Embryonic facial prominence (tissue), 1 donor: ENCODE data around the gene ADAMTS17.
A peak's percentile ranks its signal among the peaks of the same experiment; 100 is the strongest.
"Not testable (repeated sequence)": the region's sequence is repeated elsewhere in the genome, so short reads cannot be mapped to it uniquely, and the experiment has no call there.

Experiments used
- DNase-seq: peaks from one replicate; pipeline ENCODE4 v3.0.0-alpha.2; 2016; ENCODE audit errors: extremely low spot score

The ADAMTS17 gene

DNA sequence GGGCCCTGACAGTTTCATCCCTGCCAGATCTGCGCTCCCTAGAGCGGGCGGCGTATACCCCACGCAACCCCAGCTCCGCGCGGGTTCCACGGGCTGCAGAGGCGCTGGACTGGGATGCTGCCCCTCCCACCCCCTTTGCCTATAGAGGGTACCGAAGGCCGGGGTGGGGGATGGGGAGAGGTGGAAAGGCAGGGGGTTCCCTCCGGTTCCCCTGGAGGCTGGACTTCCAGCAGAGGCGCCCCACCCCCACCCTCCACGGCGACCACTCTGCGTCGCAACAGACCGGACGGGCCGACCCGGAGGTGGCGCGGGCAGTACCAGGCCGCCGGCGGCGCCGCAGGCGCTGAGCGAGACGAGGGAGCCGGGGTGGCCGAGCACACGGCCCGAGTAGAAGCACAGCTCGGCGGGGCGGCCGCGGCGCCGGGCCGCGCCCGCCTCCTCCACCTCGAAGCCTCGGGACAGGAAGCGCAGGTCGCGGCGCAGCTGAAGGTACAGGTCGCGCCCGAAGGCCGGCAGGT, 995 bp downstream of the ADAMTS17 start:
- DNase-seq: no peak

- no peak for DNase-seq
These were observed 1.8 kb downstream of the ADAMTS17 start for GRCh38 chr15:100339999-100340398.

- DNase-seq: not testable (repeated sequence)
These were observed 2.3 kb downstream of the ADAMTS17 start for GRCh38 chr15:100339451-100339850.

DNA sequence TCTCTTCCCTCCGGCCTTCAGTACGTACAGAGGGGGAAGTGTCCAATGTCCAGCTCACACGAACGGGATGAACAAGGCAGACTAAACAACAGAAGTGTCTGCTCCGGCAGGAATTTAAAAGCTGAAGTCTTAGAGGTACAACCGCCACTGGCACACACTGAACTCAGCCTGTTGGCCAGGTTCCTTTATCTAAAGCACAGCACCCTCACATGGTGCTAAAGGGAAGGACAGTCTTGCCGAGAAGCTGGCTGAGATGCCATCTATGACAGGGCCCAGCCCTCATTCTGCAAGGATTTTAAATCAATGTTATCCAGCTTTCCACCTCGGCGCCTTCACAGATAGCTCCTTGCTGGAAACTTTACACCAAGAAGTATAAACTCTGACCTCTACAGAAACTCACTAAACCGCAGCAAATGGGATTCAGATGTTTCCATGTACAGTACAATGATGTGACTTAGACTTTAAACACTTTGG, 2.8 kb downstream of the ADAMTS17 start:
- peak; percentile 85 for DNase-seq

DNA sequence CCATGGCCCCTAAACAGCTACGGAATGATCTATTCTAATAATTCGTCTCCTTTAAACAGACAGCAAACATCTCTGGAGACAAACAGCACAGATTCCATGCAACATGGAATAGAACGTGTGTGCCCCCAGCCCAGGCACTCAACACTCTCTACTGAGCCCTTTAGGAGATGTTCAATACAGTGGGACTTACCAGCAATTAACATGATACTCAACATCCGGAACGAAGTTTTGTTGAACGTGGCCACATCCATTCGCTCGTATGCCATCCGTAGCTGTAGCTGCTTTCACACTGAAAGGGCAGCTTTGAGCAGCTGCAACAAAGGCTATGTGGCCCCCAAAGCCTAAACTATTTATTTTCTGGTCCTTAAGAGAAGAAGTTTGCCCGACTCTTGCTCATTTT, 3.5 kb downstream of the ADAMTS17 start:
- no peak for DNase-seq

GRCh38 chr15:100337096-100338044, 4.4 kb downstream of the ADAMTS17 start:
- no peak for DNase-seq

DNA sequence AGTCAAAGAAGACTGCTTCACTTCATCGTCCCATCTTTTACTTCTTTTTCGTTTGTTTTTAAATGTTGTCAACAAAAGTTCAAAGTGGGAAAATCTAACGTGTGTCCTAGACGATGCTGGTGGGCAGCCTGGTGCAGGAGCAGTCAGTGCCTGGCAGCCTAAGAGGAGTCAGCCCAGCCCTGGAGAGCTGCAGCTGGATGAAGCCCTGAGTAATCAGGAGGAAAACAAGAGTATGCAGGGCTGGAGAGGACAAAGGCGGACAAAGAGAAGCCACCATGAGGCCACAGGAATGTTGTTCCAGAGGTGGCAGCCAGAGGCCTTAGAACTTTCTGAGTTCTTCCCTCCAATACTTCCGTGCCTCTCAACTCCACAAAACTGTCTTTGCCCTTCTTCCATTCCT, 5.7 kb downstream of the ADAMTS17 start:
- DNase-seq: no peak

DNA sequence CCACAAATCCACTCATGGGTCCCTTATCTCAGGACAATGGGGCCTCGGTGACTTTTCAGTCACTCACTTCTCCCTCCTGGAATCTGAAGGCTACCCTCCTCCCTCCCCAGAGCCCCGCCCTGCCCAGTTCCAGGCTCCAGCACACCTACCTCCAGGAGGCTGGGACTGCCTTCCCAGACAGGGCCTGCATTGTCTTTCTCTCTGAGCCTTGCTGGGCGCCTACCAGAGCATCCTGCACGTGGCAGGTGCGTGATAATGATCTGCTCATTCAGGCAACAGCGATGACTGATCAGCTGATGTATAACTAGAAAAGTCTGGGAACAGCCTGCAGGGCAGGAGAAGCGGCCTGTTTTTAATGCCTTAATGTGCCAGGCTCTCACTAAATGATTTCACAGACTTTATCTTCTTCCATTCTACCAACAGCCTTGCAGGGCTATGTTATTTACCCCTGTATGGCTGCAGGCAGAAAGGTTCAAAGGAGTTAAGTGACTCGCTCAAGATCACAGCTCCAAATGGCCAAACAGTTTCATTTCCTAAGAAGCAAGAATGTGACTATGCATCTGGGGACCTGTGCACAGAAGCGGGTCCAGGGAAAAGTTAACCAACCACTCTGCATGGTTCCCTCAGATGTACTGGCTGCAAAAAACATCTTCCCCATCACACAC, 6.3 kb downstream of the ADAMTS17 start:
- no peak for DNase-seq

DNA sequence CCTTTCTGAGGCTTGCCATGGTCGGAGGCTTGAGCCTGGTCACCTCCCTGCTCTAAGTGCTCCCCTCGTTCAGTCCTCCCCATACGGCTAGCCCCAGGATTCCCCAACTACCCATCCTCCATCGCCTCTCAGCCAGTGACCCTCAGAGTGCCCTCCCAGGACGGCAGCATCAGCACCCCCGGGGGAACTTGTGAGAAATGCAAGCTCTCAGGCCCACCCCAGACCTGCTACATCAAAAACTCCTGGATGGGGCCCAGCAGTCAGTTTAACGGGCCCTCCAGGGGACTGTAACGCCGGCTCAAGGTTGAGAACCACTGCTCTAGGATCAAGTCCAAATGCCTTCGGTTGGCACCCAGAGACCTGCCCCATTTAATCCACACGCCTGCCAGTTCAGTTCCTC, 6.9 kb downstream of the ADAMTS17 start:
- no peak for DNase-seq

DNA sequence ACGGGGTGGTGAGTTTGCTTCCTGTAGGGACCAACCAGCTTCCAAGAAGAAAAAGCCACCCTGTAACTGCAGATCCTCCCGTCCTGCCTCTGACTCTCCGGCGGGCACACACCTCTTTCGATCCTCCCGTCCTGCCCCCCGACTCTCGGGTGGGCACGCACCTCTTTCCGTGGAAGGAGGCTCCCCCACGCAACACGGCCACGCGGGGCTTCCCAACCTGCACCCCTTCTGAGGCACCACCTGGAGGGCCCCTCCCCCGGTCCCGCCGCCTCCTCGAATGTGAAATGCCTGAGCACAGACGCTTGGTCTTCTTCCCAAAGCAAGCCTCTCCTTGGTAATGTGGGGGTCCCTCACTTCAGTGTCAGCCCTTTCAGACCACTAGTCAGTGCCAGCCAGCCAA, 7.3 kb downstream of the ADAMTS17 start:
- no peak for DNase-seq

- DNase-seq: no peak
These were observed 7.8 kb downstream of the ADAMTS17 start for GRCh38 chr15:100334015-100334414.

DNA sequence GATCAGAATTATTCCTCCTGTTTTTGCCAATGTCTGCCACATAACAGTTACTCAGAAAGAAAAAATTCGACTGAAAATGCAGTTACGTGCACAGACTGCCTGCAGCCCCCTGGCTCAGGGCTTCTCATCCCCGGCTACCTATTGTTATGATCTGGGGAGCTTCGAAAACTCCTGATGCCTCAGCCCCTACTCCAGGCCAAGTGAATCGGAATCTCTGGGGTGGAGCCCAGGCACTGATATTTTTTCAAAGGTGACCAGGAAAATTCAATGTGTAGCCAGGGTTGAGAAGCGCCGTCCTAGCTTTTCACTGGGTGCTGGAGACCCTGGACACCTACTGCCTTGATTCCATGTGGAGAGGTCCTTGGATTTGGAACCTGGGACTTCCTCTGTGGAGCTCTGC, 8.5 kb downstream of the ADAMTS17 start:
- no peak for DNase-seq

- no peak for DNase-seq
These were observed 9.1 kb downstream of the ADAMTS17 start for GRCh38 chr15:100332721-100333120.

DNA sequence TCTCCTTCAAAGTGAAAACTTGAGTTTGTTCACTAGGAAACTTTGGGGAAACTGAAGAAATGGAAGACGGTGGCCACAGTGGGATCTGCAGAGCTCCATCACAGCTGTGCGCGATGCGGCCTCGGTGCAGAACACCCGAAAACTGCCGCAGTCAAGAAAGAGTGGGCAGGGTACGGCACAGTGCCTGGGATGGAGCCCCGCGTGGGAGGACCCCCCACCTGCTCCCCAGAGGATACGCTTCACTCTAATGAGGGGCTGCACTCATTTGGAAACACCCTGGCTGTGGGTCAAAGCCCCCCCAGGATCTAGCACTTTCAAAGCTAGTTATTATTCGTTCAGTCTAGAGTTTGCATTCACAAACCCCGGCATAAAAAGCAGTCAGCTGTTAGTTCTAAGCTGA, 9.5 kb downstream of the ADAMTS17 start:
- no peak for DNase-seq

DNA sequence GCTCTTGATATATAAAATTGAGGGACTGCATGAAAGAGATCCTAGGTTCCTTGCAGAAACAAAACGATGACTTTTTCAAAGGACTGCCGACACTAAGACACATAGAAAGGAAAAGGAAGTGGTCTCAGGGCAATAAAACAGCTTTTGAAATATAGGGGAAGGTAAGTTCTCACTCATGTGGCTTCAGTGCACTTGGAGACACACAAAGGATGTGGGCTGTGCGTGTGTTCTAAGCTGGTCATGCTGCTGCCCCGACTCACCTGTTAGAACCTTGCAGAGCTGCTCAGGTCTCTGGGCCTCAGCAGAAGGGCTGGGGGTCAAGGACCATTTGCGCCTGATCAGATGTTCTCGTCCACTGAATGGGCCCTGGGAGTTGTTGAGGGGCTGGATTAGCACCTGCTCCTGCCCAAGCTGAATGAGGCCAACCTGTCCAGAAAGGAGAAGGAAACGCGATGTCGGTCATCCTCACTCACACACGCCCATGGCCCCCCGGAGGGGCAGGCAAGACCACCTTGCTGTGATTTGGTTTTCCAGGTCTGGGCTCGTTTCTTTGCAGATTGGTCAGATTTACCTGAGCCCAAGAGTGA, 11.1 kb downstream of the ADAMTS17 start:
- DNase-seq: no peak

GRCh38 chr15:100330221-100330620, 11.6 kb downstream of the ADAMTS17 start:
- DNase-seq: no peak

DNA sequence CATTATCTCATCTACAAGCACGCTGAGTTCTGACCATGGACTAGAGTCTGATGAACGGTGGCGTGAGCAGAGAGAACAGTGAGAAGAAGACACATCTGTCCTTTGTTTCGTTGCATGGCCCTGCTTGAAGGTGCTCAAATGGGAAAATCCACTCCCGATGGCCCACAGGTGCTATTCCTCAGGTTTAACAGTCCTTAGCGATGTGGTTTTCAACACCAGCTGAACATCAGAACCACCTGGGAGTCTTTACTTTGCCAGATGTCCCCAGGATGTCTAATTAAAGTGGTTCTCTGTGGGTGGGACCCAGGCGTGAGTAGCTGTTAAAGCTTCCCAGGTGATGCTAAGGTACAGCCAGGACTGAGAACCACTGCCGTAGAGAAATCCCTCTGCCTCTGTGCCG, 13.0 kb downstream of the ADAMTS17 start:
- DNase-seq: no peak

- DNase-seq: no peak
These were observed 22.9 kb downstream of the ADAMTS17 start for GRCh38 chr15:100318880-100319279.

DNA sequence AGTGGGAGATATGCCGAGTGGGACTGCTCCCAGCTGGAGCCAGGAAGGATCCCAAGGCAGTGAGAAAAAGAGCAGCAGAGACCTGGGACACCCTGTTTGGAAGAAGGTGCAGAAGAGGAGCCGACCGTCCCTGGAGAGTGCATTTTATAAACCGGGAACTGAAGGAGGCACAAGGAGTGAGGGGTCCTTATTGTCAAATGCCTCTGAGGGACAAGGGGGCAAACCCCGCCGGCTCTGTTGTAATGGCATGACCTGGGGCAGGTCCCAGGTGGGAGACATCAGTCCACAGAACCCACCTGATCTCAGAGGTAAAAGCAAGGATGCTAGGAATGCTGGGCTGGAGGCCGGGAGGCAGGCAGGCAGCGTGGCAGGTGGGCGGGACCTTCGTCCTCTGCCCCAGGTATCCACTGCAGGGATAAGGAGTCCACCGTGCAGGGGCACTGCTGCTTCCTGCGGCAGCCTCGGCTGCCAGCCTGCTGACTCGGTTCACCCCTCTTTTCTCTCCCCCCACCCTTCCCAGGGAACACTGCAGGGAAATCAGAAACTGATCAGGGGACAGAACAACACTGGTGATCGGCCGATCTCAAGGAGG, 26.9 kb downstream of the ADAMTS17 start:
- no peak for DNase-seq

- no peak for DNase-seq
These were observed 29.8 kb downstream of the ADAMTS17 start for GRCh38 chr15:100311833-100312476.

- DNase-seq: no peak
These were observed 30.6 kb downstream of the ADAMTS17 start for GRCh38 chr15:100311154-100311625.
